Esophagus muscularis mucosa (tissue), 4 donors: ENCODE measurements around the gene TIMP2. TPM values are rescaled to one million over a fixed set of nuclear protein-coding genes. Genes with fewer than 3 reads are reported as not detected.

Source experiments
- DNase-seq: peaks from one replicate; pipeline ENCODE4 v3.0.0-alpha.2; 2017; ENCODE audit errors: extremely low spot score
- H3K27ac ChIP-seq, 4 donors: fragments of 200-600 bp; sonication (generic); replicated peaks in 1 of 4; 1 replicate in 3 of 4; 2 replicates in 1 of 4; pipeline ENCODE4 v1.5.1; 2016 to 2019; ENCODE audit warnings: mild to moderate bottlenecking in 1 of 4
- H3K27me3 ChIP-seq, 4 donors: fragments of 200-600 bp; sonication (generic); one replicate each; pipeline versions ENCODE4 v1.5.1 to v1.6.0; 2016 to 2019
- H3K36me3 ChIP-seq, 4 donors: fragments of 200-600 bp; sonication (generic); one replicate each; pipeline ENCODE4 v1.5.1; 2016 to 2019
- H3K4me1 ChIP-seq, 4 donors: fragments of 200-600 bp; sonication (generic); one replicate each; pipeline ENCODE4 v1.5.1; 2016 to 2019
- H3K4me3 ChIP-seq, 4 donors: fragments of 200-600 bp; sonication (generic); 1 replicate in 2 of 4; 2 replicates in 2 of 4; pipeline ENCODE4 v1.5.1; 2016 to 2019; ENCODE audit warnings: mild to moderate bottlenecking in 4 of 4, moderate library complexity in 1 of 4
- H3K9me3 ChIP-seq, 4 donors: fragments of 200-600 bp; sonication (generic); 1 replicate in 3 of 4; 2 replicates in 1 of 4; pipeline ENCODE4 v1.5.1; 2016 to 2019
- CTCF ChIP-seq, 3 experiments: fragments of 200-600 bp in 2 of 3; fragments of 450-650 bp in 1 of 3; sonication (generic) in 2 of 3; IDR thresholded peaks; one replicate each; pipeline ENCODE4 v1.5.1; 2017 to 2019; ENCODE audit warnings: antibody characterized with exemption in 3 of 3, mild to moderate bottlenecking in 2 of 3, moderate library complexity in 1 of 3
- EP300 ChIP-seq: sonication (generic); formaldehyde crosslinking; IDR thresholded peaks from one replicate; pipeline ENCODE4 v1.6.1; 2017; ENCODE audit warnings: antibody characterized with exemption
- POLR2A ChIP-seq: fragments of 450-650 bp; IDR thresholded peaks from one replicate; pipeline ENCODE4 v1.6.1; 2017; ENCODE audit warnings: antibody characterized with exemption, moderate library complexity, mild to moderate bottlenecking, low read depth
- POLR2AphosphoS5 ChIP-seq, 2 donors: sonication (generic); formaldehyde crosslinking; IDR thresholded peaks; one replicate each; pipeline ENCODE4 v1.6.1; 2017; ENCODE audit warnings: antibody characterized with exemption in 2 of 2
- WGBS: methylation state at CpG from one replicate; pipeline ENCODE4 v1.1.5; 2018; 5-methylcytosine and 5-hydroxymethylcytosine counted together
- intact Hi-C: fragments of 100-400 bp; cut with DNase I; formaldehyde crosslinking; loops from one replicate; pipeline ENCODE4 v1.15.1; 2023
- total RNA-seq, 4 donors: library from RNA; depleted of rRNA; stranded (reverse); fragments of >200 nt; gene quantifications; one replicate each; pipeline versions ENCODE4 v1.1.0 to v1.2.1, GENCODE V29; 2016

Gene TIMP2
- total RNA-seq, 4 donors from 2014 or later, result 177 to 315 (median 229) TPM

- TF ChIP-seq POLR2A (no peak), POLR2AphosphoS5 (IDR thresholded peaks at IDR 0.05) (peak in 1 of 2 donors; percentile 19)
- H3K27ac ChIP-seq, result peak overlapping the region in 1 of 4 donors; percentile 18
- H3K4me3 ChIP-seq, result no peak overlapping the region
- H3K9me3 ChIP-seq, result no peaks in the 10 kb centered on the region
- H3K4me1 ChIP-seq, result no peaks in the 10 kb centered on the region
- peaks cover 32 to 63% (median 48%) of the 10 kb centered on the region in 4 donors for H3K36me3 ChIP-seq
- no peak for DNase-seq
- intact Hi-C loops, result no loop called here
- no peaks in the 10 kb centered on the region for H3K27me3 ChIP-seq
- WGBS, result 78% methylated on average over 16 of the region's 16 CpGs
These were observed 72.5 kb downstream of the TIMP2 start for GRCh38 chr17:78852709-78853121.

- no peak for DNase-seq
- WGBS, result 91% methylated on average over 5 of the region's 5 CpGs
- intact Hi-C loops, result no loop called here
These were observed 76.2 kb downstream of the TIMP2 start for GRCh38 chr17:78849026-78849425.

GRCh38 chr17:78847052-78847451, 78.1 kb downstream of the TIMP2 start:
- peaks cover 0 to 6% (median 0%) of the 10 kb centered on the region in 4 donors for H3K36me3 ChIP-seq
- DNase-seq, result no peak
- WGBS, result 94% methylated on average over 3 of the region's 3 CpGs
- no peaks in the 10 kb centered on the region for H3K9me3 ChIP-seq
- TF ChIP-seq EP300 (no peak), POLR2AphosphoS5 (IDR thresholded peaks at IDR 0.05) (no peak), CTCF (IDR thresholded peaks at IDR 0.05) (no peak), POLR2A (no peak)
- peaks cover 0 to 5% (median 0%) of the 10 kb centered on the region in 4 donors for H3K4me1 ChIP-seq
- no peak overlapping the region for H3K4me3 ChIP-seq
- intact Hi-C loops, result no loop called here
- no peak overlapping the region for H3K27ac ChIP-seq
- no peaks in the 10 kb centered on the region for H3K27me3 ChIP-seq

More at GRCh38 chr17:78849026-78849425, 76.2 kb downstream of the TIMP2 start:
- H3K27me3 ChIP-seq, result no peaks in the 10 kb centered on the region
- peaks cover 2 to 26% (median 11%) of the 10 kb centered on the region in 4 donors for H3K36me3 ChIP-seq
- no peak overlapping the region for H3K4me3 ChIP-seq
- H3K27ac ChIP-seq, result no peak overlapping the region
- no peak for TF ChIP-seq EP300
- no peak for TF ChIP-seq CTCF (IDR thresholded peaks at IDR 0.05)
- TF ChIP-seq POLR2A, result no peak
- TF ChIP-seq POLR2AphosphoS5 (IDR thresholded peaks at IDR 0.05), result no peak
- peaks cover 0 to 1% (median 0%) of the 10 kb centered on the region in 4 donors for H3K4me1 ChIP-seq
- H3K9me3 ChIP-seq, result no peaks in the 10 kb centered on the region

GRCh38 chr17:78844301-78845005, 80.7 kb downstream of the TIMP2 start:
- Histone ChIP-seq H3K9me3 (no peaks in the 10 kb centered on the region), H3K27ac (peak overlapping the region in 1 of 4 donors; percentile 4), H3K27me3 (no peaks in the 10 kb centered on the region), H3K4me3 (no peak overlapping the region), H3K36me3 (no peaks in the 10 kb centered on the region), H3K4me1 (peaks cover 8 to 14% (median 12%) of the 10 kb centered on the region in 4 donors)
- TF ChIP-seq EP300 (no peak), POLR2A (no peak), CTCF (IDR thresholded peaks at IDR 0.05) (no peak), POLR2AphosphoS5 (IDR thresholded peaks at IDR 0.05) (no peak)
- no peak for DNase-seq
- 72% methylated on average over 9 of the region's 9 CpGs for WGBS
- intact Hi-C loops, result no loop called here

- Histone ChIP-seq H3K36me3 (peaks cover under 1 to 5% (median under 1%) of the 10 kb centered on the region in 4 donors), H3K4me1 (peaks cover 20 to 28% (median 27%) of the 10 kb centered on the region in 4 donors), H3K27ac (no peak overlapping the region), H3K4me3 (no peak overlapping the region), H3K27me3 (no peaks in the 10 kb centered on the region), H3K9me3 (no peaks in the 10 kb centered on the region)
- intact Hi-C loops, result no loop called here
- no peak for TF ChIP-seq POLR2AphosphoS5 (IDR thresholded peaks at IDR 0.05)
- TF ChIP-seq CTCF (IDR thresholded peaks at IDR 0.05), result peak; percentile 29 to 48 (median 41)
- WGBS, result 64% methylated on average over 7 of the region's 10 CpGs
- no peak for DNase-seq
These were observed 82.2 kb downstream of the TIMP2 start for GRCh38 chr17:78842881-78843565.
